Right lung (tissue), 5 donors: ENCODE results near the gene PRKCE. TPM values are rescaled to one million over a fixed set of nuclear protein-coding genes. Genes with fewer than 3 reads are reported as not detected.

ENCODE experiments used
- DNase-seq, 2 donors: peaks; one replicate each; pipeline ENCODE4 v3.0.0-alpha.2; 2013
- polyA plus RNA-seq, 5 donors: library from polyadenylated mRNA; unstranded; fragments of 120-200 nt; gene quantifications; one replicate each; pipeline versions ENCODE4 v1.2.1 to v1.2.3, GENCODE V29; 2013; ENCODE audit warnings: inconsistent platforms in 1 of 5, low replicate concordance in 1 of 5; ENCODE audit not compliant: insufficient read length in 5 of 5, insufficient read depth in 1 of 5

Gene PRKCE
- polyA plus RNA-seq, 5 donors, result 12.5 to 14.5 (median 12.8) TPM

GRCh38 chr2:46117379-46117778, 465.9 kb downstream of the PRKCE start:
- no peak for DNase-seq

GRCh38 chr2:46117994-46118393, 466.5 kb downstream of the PRKCE start:
- no peak for DNase-seq

- peak; percentile 36 to 64 for DNase-seq
Observed at GRCh38 chr2:46118656-46119371, 467.3 kb downstream of the PRKCE start.

- DNase-seq, result peak; percentile 40 to 51
Observed at GRCh38 chr2:46119453-46119852, 468.0 kb downstream of the PRKCE start.

GRCh38 chr2:46120792-46121555, 469.5 kb downstream of the PRKCE start:
- DNase-seq, result no peak

- DNase-seq, result no peak
Observed at GRCh38 chr2:46122318-46122976, 471.0 kb downstream of the PRKCE start.

- DNase-seq, result no peak
Observed at GRCh38 chr2:46123013-46123412, 471.5 kb downstream of the PRKCE start.

GRCh38 chr2:46125798-46126197, 474.3 kb downstream of the PRKCE start:
- no peak for DNase-seq

- DNase-seq, result no peak
Observed at GRCh38 chr2:46126571-46126970, 475.1 kb downstream of the PRKCE start.

GRCh38 chr2:46127176-46127575, 475.7 kb downstream of the PRKCE start:
- DNase-seq, result no peak

- no peak for DNase-seq
Observed at GRCh38 chr2:46130511-46130910, 479.0 kb downstream of the PRKCE start.

GRCh38 chr2:46132996-46133395, 481.5 kb downstream of the PRKCE start:
- no peak for DNase-seq

GRCh38 chr2:46134531-46135227, 483.2 kb downstream of the PRKCE start:
- peak in 1 of 2 donors; percentile 17 for DNase-seq

GRCh38 chr2:46135228-46135855, 483.9 kb downstream of the PRKCE start:
- DNase-seq, result no peak

GRCh38 chr2:46135958-46136357, 484.5 kb downstream of the PRKCE start:
- peak in 1 of 2 donors; percentile 32 for DNase-seq

GRCh38 chr2:46136481-46136880, 485.0 kb downstream of the PRKCE start:
- DNase-seq, result no peak

- DNase-seq, result no peak
Observed at GRCh38 chr2:46136953-46137352, 485.5 kb downstream of the PRKCE start.

- DNase-seq, result no peak
Observed at GRCh38 chr2:46142546-46143428, 491.3 kb downstream of the PRKCE start.

GRCh38 chr2:46143429-46144132, 492.1 kb downstream of the PRKCE start:
- DNase-seq, result no peak
